Measurements from ENCODE around the gene IQSEC1.

Gene IQSEC1

GRCh38 chr3:12984023-12984823, 89.0 kb downstream of the IQSEC1 start:
- in situ Hi-C loops (cut with MboI; ENCODE audit: low sequenced_read_pairs, unreplicated experiment), result no loop called here
- TF ChIP-seq CTCF (IDR thresholded peaks at IDR 0.05; ENCODE audit: borderline replicate concordance, control extremely low read depth, extremely low read depth, insufficient read depth, missing control alignments), result peak; percentile 66
- peak; percentile 79 for DNase-seq (ENCODE audit: low spot score)

- in situ Hi-C loops (cut with MboI; ENCODE audit: low sequenced_read_pairs, unreplicated experiment), result no loop called here
- DNase-seq (ENCODE audit: low spot score), result no peak
- TF ChIP-seq CTCF (IDR thresholded peaks at IDR 0.05; ENCODE audit: borderline replicate concordance, control extremely low read depth, extremely low read depth, insufficient read depth, missing control alignments), result no peak
These were observed 89.9 kb downstream of the IQSEC1 start for GRCh38 chr3:12983319-12983718.

- peak; percentile 48 for DNase-seq (ENCODE audit: low spot score)
- TF ChIP-seq CTCF (IDR thresholded peaks at IDR 0.05; ENCODE audit: borderline replicate concordance, control extremely low read depth, extremely low read depth, insufficient read depth, missing control alignments), result no peak
- in situ Hi-C loops (cut with MboI; ENCODE audit: low sequenced_read_pairs, unreplicated experiment), result no loop called here
These were observed 90.6 kb downstream of the IQSEC1 start for GRCh38 chr3:12982619-12983101.

DNA sequence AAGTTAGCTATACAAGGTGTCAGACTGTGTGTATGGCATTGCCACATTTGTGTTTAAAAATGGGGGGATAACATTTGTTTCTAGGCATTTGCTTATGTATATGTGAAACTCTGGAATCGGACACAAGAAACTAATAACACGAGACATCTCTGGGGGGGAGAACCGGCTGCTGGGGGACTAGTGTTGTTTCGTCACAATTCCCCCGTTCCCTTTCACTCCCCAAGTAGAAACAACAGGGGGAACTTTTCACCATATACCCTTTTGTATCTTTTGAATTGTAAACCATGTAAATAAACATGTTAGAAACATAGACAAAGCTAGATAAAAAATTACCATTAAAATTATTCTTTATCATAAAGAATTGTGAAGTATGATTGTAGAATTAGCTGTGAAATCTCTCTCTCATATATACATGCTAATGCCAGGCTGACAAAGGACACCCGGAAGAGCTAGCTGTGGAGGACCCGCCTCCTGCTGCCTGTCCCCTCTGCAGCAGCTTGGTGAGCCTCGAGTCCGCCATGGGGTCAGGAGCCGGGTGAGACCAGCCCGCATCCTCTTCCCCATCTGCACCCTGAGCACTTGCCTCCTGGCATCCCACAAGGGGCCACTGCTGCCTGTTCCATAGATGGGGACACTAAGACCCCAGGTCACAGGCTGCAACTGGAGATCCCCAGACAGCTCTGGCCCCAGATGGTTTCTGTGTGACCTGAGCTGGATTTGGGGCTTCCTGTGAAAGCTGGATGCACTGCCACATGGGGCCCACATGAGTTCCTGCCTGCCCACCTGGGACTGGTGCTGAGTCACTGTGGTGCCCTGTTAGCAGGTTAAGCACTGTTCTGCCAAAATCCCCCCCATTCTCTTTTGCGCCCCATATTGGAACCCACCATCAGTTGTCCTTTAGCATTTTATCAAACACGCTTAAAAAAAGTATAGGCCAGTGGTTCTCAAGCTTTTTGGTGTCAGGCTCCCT, 91.6 kb downstream of the IQSEC1 start:
- TF ChIP-seq CTCF (IDR thresholded peaks at IDR 0.05; ENCODE audit: borderline replicate concordance, control extremely low read depth, extremely low read depth, insufficient read depth, missing control alignments), result no peak
- DNase-seq (ENCODE audit: low spot score), result no peak
- in situ Hi-C loops (cut with MboI; ENCODE audit: low sequenced_read_pairs, unreplicated experiment), result no loop called here

DNA sequence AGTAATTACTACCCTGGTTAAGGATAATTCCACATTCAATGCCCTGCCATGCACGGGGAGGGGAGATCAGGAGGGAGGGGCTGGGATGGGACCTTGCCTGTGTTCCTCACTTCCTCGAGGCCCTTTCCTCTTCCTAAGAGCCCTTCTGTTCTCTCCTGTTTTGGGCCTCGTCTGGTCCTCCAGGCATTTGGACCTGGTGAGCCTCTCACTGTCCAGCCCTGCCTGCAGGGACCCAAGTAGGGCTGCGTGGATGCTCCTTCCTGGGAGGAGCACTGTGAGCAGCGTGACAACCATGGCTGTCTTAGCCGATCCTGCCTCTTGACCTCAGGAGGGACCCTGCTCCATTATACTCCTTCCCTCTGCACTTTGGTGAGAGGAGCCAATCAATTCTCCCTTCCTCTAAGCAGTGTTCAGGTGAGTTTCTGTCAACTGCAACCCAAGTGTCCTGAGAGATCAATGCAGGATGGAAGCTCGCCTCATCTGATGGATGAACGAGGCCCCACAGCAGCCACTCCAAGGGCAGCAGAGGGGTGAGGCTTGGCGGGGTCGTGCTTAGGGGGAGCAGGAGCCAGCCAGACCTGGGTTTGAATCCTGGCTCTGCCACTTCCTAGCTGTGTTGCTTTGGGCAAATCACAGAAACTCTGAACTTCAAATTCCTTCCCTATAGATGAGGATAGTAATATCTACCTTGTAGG, 92.5 kb downstream of the IQSEC1 start:
- no peak for TF ChIP-seq CTCF (IDR thresholded peaks at IDR 0.05; ENCODE audit: borderline replicate concordance, control extremely low read depth, extremely low read depth, insufficient read depth, missing control alignments)
- in situ Hi-C loops (cut with MboI; ENCODE audit: low sequenced_read_pairs, unreplicated experiment), result no loop called here
- DNase-seq (ENCODE audit: low spot score), result no peak

- in situ Hi-C loops (cut with MboI; ENCODE audit: low sequenced_read_pairs, unreplicated experiment), result no loop called here
- TF ChIP-seq CTCF (IDR thresholded peaks at IDR 0.05; ENCODE audit: borderline replicate concordance, control extremely low read depth, extremely low read depth, insufficient read depth, missing control alignments), result no peak
- no peak for DNase-seq (ENCODE audit: low spot score)
These were observed 93.2 kb downstream of the IQSEC1 start for GRCh38 chr3:12979947-12980487.

All from GM13976 (cell line).